ENCODE data around the gene ARSI. TPM values are rescaled to one million over a fixed set of nuclear protein-coding genes. Genes with fewer than 3 reads are reported as not detected.

Gene ARSI
- polyA plus RNA-seq, 1 donor, result 5.7 TPM

- DNase-seq (ENCODE audit: low read depth), result no peak
Measured at GRCh38 chr5:150309101-150309885, 6.6 kb upstream of the ARSI start.

GRCh38 chr5:150307617-150308426, 5.1 kb upstream of the ARSI start:
- no peak for DNase-seq (ENCODE audit: low read depth)

- no peak for DNase-seq (ENCODE audit: low read depth)
Measured at GRCh38 chr5:150306775-150307174, 4.1 kb upstream of the ARSI start.

DNA sequence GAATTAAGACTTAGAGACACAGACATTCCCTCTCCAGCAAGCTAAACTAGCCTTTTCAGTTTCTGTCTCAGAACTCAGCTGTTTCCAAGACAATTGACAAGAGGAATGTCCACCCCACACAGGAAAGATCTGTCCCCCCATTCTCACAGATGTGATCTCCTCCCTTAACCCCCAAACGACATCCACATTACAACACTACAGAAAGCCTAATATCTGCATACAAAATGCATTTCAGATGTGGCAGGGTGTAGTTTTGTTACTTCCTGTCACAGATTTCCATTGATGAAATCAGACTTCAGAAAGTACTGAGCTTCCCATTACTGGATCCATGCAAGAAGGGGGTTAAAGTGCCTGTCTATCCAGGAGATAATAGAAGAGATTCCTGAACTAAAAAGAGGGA, 2.9 kb upstream of the ARSI start:
- DNase-seq (ENCODE audit: low read depth), result no peak

- no peak for DNase-seq (ENCODE audit: low read depth)
Measured at GRCh38 chr5:150305095-150305494, 2.4 kb upstream of the ARSI start.

DNA sequence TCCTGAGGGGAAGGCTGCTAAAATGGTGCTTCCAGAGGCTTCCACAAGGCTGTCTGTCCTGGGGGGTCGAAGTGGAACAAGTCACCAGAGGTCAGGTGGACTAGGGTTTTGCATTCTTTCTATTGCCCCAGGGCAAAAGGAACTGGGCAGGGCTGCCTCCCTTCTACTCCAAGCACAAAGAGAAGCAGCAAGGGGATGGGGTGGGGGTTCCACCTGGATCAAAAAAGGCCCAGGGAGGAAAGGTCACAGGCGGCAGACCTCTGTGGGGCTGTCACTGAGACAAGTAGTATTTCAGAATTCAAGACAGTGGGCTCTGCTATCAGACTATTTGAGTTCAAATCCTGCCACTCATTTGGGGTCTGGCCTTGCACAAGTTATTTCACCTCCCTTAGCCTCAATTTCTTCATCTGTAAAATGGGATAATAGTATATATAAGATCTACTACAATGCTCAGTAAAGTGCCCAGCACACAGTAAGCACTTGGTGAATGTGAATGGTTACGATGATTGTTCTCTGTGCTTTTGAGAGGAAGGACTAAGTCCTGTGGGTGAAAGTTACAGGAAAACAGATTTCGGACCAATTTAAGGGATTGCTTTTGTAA, 1.9 kb upstream of the ARSI start:
- DNase-seq (ENCODE audit: low read depth), result no peak

GRCh38 chr5:150303660-150304386, 1.1 kb upstream of the ARSI start:
- DNase-seq (ENCODE audit: low read depth), result no peak

DNA sequence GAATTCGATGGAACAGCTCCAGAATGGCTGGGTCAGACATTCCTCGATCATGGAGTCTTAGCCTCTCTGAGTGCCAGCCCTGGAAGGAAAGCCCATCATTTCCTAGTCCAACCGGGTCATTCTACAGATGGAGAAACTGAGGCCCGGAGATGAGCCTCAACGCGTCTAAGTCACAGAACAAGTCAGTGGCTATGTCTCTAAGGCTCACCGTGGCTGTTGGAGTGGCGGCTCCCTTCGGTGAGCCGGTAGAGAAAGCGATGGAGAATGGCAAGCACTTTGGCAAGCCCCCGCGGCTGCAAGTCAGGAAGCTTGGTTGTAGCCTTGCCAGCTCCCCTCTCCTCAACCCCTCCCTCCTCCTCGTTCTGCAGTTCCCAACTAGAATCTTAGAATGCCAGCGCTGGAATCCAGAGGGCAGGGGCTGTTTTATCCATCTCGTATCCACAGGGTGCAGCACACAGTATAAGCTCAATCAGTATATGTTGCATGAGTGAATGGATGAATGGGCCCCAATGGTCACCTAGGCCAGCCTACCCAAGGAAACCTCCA, 438 bp upstream of the ARSI start:
- no peak for DNase-seq (ENCODE audit: low read depth)

GRCh38 chr5:150301901-150302300, 804 bp downstream of the ARSI start:
- no peak for DNase-seq (ENCODE audit: low read depth)

- no peak for DNase-seq (ENCODE audit: low read depth)
Measured at GRCh38 chr5:150301170-150301505, 1.6 kb downstream of the ARSI start.

GRCh38 chr5:150300496-150301169, 2.1 kb downstream of the ARSI start:
- DNase-seq (ENCODE audit: low read depth), result no peak

DNA sequence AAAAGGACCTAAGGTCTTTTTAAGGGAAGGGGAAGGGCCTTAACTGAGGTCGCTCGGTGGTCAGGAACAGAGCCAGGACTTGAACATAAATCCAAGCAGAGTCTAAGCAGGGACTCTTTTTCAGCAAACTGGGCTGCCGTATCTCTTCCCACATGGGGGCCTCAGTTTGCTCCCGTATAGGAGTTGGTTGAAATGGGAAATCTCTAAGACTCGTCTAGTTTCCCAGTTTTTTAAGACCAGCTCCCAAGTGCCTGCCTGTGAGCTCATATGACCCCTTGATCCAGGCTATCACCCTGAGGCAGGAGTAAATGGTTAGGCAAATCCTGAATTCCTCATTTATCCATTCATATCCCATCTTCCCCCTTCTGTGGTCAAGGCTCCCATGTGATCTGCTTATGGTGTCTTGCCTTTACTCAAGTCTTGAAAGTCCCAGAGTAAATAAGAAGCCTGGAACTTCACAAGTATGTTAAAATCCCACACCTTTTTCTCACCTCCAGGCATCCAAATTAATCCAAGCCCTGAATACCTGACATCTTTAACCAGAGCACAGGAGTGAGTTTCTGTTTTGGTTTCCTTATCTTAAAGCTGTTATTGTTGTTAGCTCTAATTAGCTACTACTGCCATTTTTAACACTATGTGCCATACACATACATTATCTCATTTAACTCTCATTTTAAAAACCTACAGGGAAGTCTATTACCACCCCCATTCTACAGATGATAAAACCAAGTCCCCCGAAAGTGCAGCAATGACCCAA, 3.0 kb downstream of the ARSI start:
- no peak for DNase-seq (ENCODE audit: low read depth)

DNA sequence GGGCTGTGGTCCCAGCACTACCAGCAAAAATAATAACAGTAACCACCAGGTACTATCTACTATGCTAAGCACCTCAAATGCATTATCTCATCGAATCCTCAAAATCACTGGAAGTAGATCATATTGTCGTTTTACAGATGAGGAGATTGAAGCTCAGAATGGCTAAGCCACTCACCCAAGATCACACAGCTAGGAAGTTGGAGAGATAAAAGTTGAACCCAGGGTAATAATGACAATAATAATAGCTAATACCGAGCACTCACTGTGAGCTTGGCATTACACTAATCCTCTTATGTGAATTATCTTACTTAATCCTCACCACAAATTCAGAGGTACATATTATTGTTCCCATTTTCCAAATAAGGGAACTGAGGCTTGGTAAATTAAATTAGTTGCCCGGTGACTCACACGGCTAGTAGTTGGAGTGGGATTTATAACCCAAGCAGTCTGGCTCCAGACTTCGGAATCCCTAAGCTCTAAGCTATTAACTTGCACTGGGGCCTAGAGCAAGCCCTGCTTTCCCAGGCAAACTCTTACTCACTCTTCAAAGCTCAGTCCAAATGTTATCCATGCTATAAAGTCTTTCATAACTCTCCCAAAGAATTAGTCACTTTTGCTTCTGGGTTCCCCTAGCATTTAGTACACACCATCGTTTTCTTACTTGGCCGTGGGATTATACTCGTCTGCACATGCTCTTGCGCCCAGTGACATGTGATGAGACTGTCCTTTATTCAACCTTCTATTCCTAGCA, 3.8 kb downstream of the ARSI start:
- DNase-seq (ENCODE audit: low read depth), result no peak

DNA sequence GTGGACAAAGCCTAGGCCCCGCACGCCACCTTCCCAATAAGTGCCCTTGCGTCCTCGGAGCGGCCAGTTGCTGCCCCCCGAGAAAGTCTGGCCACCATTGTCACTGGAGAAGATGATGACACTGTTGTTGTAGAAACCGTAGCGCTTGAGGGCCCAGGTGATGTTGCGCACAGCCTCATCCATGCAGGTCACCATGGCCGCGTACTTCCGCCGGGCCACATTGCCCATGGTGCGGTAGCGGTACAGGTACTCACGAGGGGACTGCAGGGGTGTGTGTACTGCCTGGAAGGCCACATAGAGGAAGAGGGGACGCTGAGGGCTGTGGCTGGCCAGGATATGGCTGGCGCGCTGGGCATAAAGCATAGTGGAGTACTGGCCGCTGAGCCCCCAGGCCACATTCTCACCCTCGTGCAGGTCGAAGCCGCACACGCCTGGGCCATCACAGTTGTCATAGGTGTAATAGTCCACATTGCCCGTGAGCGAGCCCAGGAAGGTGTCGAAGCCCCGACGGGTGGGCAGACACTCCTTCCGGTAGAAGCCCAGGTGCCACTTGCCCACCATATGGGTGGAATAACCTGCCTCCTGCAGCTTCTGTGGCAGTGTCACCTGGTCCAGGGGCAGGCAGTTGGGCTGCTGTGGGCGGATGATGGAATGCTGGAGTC, 4.6 kb downstream of the ARSI start:
- no peak for DNase-seq (ENCODE audit: low read depth)

GRCh38 chr5:150297236-150297890, 5.3 kb downstream of the ARSI start:
- DNase-seq (ENCODE audit: low read depth), result no peak

- no peak for DNase-seq (ENCODE audit: low read depth)
Measured at GRCh38 chr5:150296496-150296895, 6.2 kb downstream of the ARSI start.

- DNase-seq (ENCODE audit: low read depth), result no peak
Measured at GRCh38 chr5:150295741-150296486, 6.8 kb downstream of the ARSI start.

DNA sequence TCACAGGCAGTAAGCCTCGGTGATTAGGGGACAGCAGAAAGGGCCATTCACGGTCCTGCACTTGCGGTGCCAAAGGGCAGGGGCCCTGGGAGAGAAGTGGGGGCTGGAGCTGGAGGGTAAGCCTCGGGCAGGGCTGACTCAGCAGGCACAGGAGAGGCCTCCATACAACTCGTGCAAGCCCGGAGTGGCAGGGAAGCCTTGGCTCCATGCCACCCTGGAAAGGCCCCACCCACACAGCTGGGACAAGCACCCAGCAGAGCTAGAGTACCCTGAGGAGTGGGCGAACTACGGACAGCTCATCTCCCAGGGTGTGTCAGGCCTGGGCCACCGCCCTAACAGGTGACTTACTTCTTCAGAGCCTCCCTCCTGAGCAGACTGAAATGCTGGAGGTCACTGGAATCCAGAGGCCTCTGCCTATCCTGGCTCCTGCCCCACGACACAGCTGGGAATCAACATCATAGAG, 7.5 kb downstream of the ARSI start:
- no peak for DNase-seq (ENCODE audit: low read depth)

Data from forelimb muscle (tissue), 1 donor.